HG03432 (cell line): ENCODE data around the gene CCSER1.
A peak's percentile ranks its signal among the peaks of the same experiment; 100 is the strongest.
"Not testable (repeated sequence)": the region's sequence is repeated elsewhere in the genome, so short reads cannot be mapped to it uniquely, and the experiment has no call there.

ENCODE experiments used
- ATAC-seq: cut with Tn5 transposase; IDR thresholded peaks from one replicate; pipeline ENCODE4 v1.9.1; 2021; ENCODE audit warnings: mild to moderate bottlenecking, moderate library complexity; ENCODE audit not compliant: unreplicated experiment

CCSER1 gene

GRCh38 chr4:90281541-90282355 is 154.6 kb downstream of the CCSER1 start:
- no peak for ATAC-seq

GRCh38 chr4:90290345-90290744 is 163.2 kb downstream of the CCSER1 start:
- no peak for ATAC-seq

GRCh38 chr4:90292438-90292837 is 165.2 kb downstream of the CCSER1 start:
- no peak for ATAC-seq

DNA sequence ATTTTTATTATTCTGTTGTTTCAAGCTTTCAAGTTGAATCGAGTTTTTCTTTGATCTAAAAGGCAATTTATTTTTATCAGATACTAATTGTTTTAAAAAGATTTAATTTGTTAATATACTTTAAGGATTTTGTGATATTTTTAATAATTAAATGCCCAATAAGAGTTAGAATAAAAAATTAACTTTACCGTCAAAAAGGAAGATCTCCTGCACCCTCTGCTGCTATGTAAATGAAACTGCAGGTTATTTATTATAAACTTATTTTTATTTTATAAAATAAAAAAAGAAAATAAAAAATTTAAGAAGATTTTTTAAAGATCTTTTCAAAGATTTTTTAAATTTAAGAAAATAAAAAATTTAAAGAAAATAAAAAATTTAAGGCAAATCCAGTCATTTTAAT is 166.1 kb downstream of the CCSER1 start:
- ATAC-seq = no peak

DNA sequence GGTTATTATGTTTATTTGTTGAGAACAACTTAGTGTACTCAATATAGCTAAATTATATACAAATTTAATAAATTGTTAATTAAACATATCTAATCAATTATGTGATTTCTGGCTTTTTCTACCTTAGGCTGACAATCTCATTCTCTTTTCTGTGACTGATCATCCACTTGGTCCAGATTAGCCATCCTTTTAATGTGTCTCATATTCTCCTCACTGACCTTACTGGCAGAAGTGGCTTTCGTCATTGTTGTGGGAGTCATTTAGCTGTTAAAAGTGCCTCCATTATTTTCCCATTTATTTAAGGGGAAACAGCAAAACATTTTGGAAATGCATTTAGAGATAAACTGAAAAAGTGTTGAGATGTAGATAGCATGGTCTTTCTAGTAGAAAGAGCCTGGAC is 172.2 kb downstream of the CCSER1 start:
- ATAC-seq = no peak

DNA sequence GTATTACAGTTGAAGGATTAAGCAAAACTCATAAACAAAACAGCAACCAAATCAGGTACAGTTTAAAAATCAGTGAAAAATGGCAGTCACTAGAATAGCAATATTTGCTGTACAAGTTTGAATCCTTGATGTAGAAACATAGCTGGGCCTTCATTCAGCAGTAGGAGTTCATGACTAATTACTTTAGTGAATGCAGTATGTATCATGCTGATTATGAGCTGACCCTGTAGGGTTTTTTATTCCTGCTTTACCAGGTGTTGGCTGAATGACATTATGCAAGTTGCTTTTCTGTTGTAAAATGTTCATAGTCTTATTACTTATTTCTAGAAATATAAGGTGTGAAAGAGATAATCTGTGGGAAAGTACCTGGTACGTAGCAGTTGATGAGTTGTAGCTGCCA is 179.6 kb downstream of the CCSER1 start:
- peak; percentile 32 for ATAC-seq

- not testable (repeated sequence) for ATAC-seq
Measured at GRCh38 chr4:90317140-90317539, 189.9 kb downstream of the CCSER1 start.

- no peak for ATAC-seq
Measured at GRCh38 chr4:90317785-90318184, 190.6 kb downstream of the CCSER1 start.

GRCh38 chr4:90318193-90318592 is 191.0 kb downstream of the CCSER1 start:
- no peak for ATAC-seq

- ATAC-seq = no peak
Measured at GRCh38 chr4:90328558-90328957, 201.4 kb downstream of the CCSER1 start.

GRCh38 chr4:90330546-90330945 is 203.4 kb downstream of the CCSER1 start:
- ATAC-seq = no peak

DNA sequence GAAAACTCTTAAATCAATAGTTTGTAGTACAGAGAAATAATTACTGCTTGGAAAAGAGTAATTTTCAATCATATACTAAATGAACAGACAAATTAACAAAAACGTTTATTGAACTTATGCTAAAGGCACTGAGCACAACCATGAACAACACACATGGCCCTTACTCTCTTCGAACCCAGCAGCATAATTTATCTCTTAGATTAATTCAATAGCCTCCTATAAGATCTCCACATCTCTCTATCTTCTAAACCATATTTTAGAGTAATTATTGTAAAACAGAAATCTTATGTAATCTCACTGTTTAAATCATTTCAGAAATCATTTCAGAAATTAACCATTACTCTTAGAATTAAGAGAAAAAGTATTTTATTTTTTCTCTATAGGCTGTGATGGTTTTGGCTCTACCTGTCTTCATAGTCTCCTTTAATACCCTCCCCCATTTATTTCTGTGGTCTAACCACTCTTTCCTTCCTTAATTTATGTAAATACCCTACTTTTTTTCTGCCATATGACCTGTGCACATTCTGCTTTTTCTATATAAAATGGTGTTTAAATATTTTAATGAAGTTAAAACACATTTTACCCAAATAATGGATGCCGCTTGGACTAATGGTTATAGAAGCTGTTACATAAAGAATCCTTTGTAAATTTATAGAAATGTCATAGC is 218.5 kb downstream of the CCSER1 start:
- ATAC-seq = no peak

DNA sequence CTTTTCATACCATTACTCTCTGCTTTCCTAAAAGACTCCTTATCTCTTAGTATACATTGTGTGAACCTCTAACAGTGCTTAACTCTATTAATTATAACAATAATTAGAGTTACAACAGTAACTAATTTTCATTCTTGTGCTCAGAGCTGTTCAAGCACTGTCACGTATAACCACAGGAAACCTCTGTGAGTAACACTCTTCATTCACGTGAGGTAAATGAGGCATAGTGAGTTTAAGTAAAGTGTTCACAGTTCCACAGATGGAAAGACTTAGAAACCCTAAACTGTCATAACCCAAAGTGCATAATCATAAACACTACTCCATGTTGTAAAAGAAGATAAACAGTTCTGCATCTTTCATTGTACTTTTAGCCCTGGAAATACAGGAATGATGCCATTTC is 222.4 kb downstream of the CCSER1 start:
- no peak for ATAC-seq

GRCh38 chr4:90357117-90357710 is 230.0 kb downstream of the CCSER1 start:
- peak; percentile 65 for ATAC-seq

DNA sequence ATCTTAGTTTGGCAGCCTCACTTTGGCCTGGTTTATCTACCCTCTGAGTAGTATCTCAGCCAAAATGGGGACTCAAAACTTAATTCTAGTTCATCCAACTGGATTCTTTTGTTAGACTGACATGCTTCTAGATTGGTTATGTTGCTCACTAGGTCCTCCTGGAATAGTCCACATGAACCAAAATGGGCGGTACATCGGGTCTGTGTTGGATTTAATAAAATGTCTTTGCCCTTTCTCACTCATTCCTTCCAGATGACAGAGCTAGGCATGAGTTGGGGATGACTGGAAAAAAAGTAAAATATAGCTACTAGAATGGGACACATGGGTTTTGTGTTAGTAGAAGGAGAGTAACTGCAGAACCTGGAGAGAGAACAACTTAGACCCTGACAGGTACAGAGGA is 247.9 kb downstream of the CCSER1 start:
- no peak for ATAC-seq

- no peak for ATAC-seq
Measured at GRCh38 chr4:90393215-90393614, 266.0 kb downstream of the CCSER1 start.

DNA sequence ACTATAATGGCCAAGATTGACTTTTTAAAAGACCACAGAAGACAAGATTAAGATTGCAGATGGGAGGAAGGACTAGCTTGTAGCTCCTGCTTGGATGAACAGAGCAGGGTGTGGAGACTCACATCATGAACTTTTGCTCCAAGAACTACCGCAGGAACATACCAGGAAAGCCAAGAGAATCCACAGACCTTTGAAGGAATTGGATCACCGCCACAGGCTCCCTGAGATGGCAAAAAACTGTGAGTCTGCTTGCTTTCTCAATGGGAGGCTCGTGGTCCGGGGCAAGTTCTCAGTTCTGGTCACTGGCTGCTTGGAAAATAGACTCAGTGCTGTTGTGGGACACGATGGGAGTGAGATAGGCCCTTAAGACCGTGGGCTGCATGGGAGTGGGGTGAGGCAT is 276.6 kb downstream of the CCSER1 start:
- no peak for ATAC-seq

GRCh38 chr4:90407897-90408296 is 280.7 kb downstream of the CCSER1 start:
- not testable (repeated sequence) for ATAC-seq

DNA sequence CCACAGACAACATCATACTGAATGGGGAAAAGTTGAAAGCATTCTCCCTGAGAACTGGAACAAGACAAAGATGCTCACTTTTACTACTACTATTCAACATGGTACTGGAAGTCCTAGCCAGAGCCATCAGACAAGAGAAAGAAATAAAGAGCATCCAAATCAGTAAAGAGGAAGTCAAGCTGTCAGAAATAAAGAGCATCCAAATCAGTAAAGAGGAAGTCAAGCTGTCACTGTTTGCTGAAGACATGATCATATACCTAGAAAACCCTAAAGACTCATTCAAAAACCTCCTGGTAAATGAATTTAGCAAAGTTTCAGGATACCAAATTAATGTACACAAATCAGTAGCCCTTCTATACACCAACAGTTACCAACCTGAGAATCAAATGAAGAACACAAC is 285.6 kb downstream of the CCSER1 start:
- not testable (repeated sequence) for ATAC-seq

DNA sequence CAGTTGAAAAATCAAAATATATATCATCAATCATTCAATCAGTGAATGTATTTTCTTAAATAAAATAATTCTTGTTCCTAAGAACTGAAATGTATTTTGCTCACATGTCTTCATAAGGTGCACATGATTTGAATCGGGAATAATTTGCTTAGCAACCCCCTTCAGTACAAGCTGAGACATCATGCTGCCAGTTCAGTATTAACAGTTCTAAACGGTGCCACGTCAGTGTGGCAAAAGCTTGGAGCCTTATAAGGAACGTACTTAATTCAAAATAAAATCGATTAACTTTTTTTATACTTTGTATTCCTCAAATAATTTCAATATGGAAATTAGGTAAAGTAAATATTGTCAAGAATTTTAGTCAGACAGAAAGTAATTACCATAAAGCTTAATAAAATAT is 287.9 kb downstream of the CCSER1 start:
- ATAC-seq = no peak

DNA sequence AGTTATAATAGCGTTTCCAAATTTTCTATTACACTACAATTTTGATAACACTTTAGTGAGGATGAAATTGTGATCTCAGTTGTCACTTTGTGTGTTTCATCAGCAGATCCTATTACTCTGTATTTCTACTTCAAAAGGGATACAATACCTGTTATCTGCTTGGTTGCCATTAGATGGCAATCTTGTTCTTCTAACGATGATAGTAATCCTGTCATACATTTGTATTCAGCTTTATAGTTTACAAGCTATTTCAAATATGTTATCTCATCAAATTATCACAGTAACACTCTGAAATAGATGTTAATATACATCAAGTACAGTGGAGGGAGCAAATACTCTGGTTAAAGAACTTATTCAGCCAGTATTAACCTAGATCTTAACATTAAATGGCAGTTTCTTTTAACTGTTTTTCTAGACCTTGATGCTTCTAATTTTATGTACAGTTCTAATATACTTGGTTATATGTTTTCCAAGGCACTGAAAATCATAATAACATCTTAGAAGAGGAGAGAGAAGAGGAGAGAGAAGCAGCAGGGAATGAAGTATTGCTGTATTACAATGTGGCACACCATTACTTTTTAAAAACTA is 292.0 kb downstream of the CCSER1 start:
- peak; percentile 86 for ATAC-seq

- no peak for ATAC-seq
Measured at GRCh38 chr4:90421161-90421560, 294.0 kb downstream of the CCSER1 start.
